ENCODE results near the gene ZNF609.

- TF ChIP-seq POLR2AphosphoS5 (IDR thresholded peaks at IDR 0.05; ENCODE audit: borderline replicate concordance, low read depth, low read length) (no peak), FOXP2 (optimal IDR thresholded peaks at IDR 0.05; ENCODE audit: control extremely low read depth, extremely low read length, insufficient read depth) (no peak), EZH2 (IDR thresholded peaks at IDR 0.05) (no peak)
These were observed 150.8 kb downstream of the ZNF609 start for GRCh38 chr15:64611085-64611725.

All from SK-N-MC (cell line).